Dermis blood vessel endothelial cell (primary cell): ENCODE results near the gene LMNA. TPM values are rescaled to one million over a fixed set of nuclear protein-coding genes. Genes with fewer than 3 reads are reported as not detected.
A peak's percentile ranks its signal among the peaks of the same experiment; 100 is the strongest.
"Not testable (repeated sequence)": the region's sequence is repeated elsewhere in the genome, so short reads cannot be mapped to it uniquely, and the experiment has no call there.

Experiments used
- DNase-seq: peaks from one replicate; pipeline ENCODE4 v3.0.0; 2010
- total RNA-seq: library from RNA; depleted of rRNA; stranded (reverse); fragments of >200 nt; gene quantifications from 2 replicates; pipeline ENCODE4 v1.2.3, GENCODE V29; 2014

The LMNA gene
- total RNA-seq, 1 donor from 2014 or later: 502 TPM

- DNase-seq: no peak
Observed at GRCh38 chr1:156164125-156164831, 49.8 kb downstream of the LMNA start.

- peak; percentile 36 for DNase-seq
Observed at GRCh38 chr1:156165083-156165482, 50.6 kb downstream of the LMNA start.

- DNase-seq: peak; percentile 75
Observed at GRCh38 chr1:156167536-156167935, 53.0 kb downstream of the LMNA start.

- DNase-seq: no peak
Observed at GRCh38 chr1:156172696-156173470, 58.4 kb downstream of the LMNA start.

- DNase-seq: no peak
Observed at GRCh38 chr1:156176610-156177210, 62.2 kb downstream of the LMNA start.

- no peak for DNase-seq
Observed at GRCh38 chr1:156177919-156178654, 63.6 kb downstream of the LMNA start.

- DNase-seq: no peak
Observed at GRCh38 chr1:156180471-156180870, 66.0 kb downstream of the LMNA start.

- not testable (repeated sequence) for DNase-seq
Observed at GRCh38 chr1:156181391-156181924, 66.9 kb downstream of the LMNA start.

GRCh38 chr1:156182010-156182779, 67.7 kb downstream of the LMNA start:
- not testable (repeated sequence) for DNase-seq

GRCh38 chr1:156186347-156187177, 72.1 kb downstream of the LMNA start:
- DNase-seq: not testable (repeated sequence)

Other genes with a start within 250 kb of the LMNA start
- 59.4 and 60.6 TPM in 2 replicates for gene RIT1, start 203.4 kb upstream of the LMNA start, total RNA-seq
- 25.7 and 32.8 TPM in 2 replicates for gene KHDC4, start 180.3 kb upstream of the LMNA start, total RNA-seq
- gene RXFP4, start 173.1 kb upstream of the LMNA start, total RNA-seq: 0.19 TPM in 1 of 2 replicates, not detected in the other
- gene ARHGEF2, start 136.2 kb upstream of the LMNA start, total RNA-seq: 101 and 147 TPM in 2 replicates
- gene SSR2, start 93.8 kb upstream of the LMNA start, total RNA-seq: 516 and 723 TPM in 2 replicates
- gene UBQLN4, start 60.9 kb upstream of the LMNA start, total RNA-seq: 16.3 and 23.4 TPM in 2 replicates
- gene LAMTOR2, start 59.9 kb upstream of the LMNA start, total RNA-seq: 69.3 and 103 TPM in 2 replicates
- not detected in 2 replicates for gene RAB25, start 53.6 kb upstream of the LMNA start, total RNA-seq
- 4.8 and 8.8 TPM in 2 replicates for gene MEX3A, start 32.2 kb upstream of the LMNA start, total RNA-seq
- 0.68 and 0.74 TPM in 2 replicates for gene SEMA4A, start 38.9 kb downstream of the LMNA start, total RNA-seq
- gene SLC25A44, start 79.4 kb downstream of the LMNA start, total RNA-seq: 9.0 and 15.9 TPM in 2 replicates
- gene PMF1, start 98.3 kb downstream of the LMNA start, total RNA-seq: 64.2 and 66.4 TPM in 2 replicates
- 0.19 TPM in 1 of 2 replicates, not detected in the other for gene BGLAP, start 127.5 kb downstream of the LMNA start, total RNA-seq
- 0.19 and 0.68 TPM in 2 replicates for gene PAQR6, start 133.3 kb downstream of the LMNA start, total RNA-seq
- gene SMG5, start 168.1 kb downstream of the LMNA start, total RNA-seq: 74.2 and 89.6 TPM in 2 replicates
- gene TMEM79, start 169.6 kb downstream of the LMNA start, total RNA-seq: 1.2 and 1.7 TPM in 2 replicates
- gene GLMP, start 181.0 kb downstream of the LMNA start, total RNA-seq: 48.3 and 50.4 TPM in 2 replicates
- gene VHLL, start 184.6 kb downstream of the LMNA start, total RNA-seq: not detected in 2 replicates
- 552 and 641 TPM in 2 replicates for gene CCT3, start 223.6 kb downstream of the LMNA start, total RNA-seq
- not detected in 2 replicates for gene TSACC, start 223.8 kb downstream of the LMNA start, total RNA-seq